Suppressor macrophage treated with lipopolysaccharide for 1 hour (primary cell): ENCODE measurements around the gene UBR4.

Experiments used
- DNase-seq, 3 donors: peaks; one replicate each; pipeline ENCODE4 v3.0.0-alpha.2; 2020 to 2022

Gene UBR4

GRCh38 chr1:19087737-19088594, 122.1 kb downstream of the UBR4 start:
- no peak for DNase-seq

GRCh38 chr1:19087017-19087736, 122.9 kb downstream of the UBR4 start:
- DNase-seq, result no peak

GRCh38 chr1:19086176-19086875, 123.7 kb downstream of the UBR4 start:
- DNase-seq, result no peak

- no peak for DNase-seq
Observed at GRCh38 chr1:19084206-19084738, 125.8 kb downstream of the UBR4 start.

- no peak for DNase-seq
Observed at GRCh38 chr1:19083081-19083480, 127.0 kb downstream of the UBR4 start.

- DNase-seq, result peak; percentile 83 to 87 (median 85)
Observed at GRCh38 chr1:19081218-19081893, 128.7 kb downstream of the UBR4 start.

GRCh38 chr1:19080721-19081120, 129.3 kb downstream of the UBR4 start:
- DNase-seq, result no peak

GRCh38 chr1:19079541-19080472, 130.3 kb downstream of the UBR4 start:
- DNase-seq, result no peak

GRCh38 chr1:19078536-19078935, 131.5 kb downstream of the UBR4 start:
- DNase-seq, result no peak

- no peak for DNase-seq
Observed at GRCh38 chr1:19076841-19077616, 133.0 kb downstream of the UBR4 start.

GRCh38 chr1:19074902-19075721, 135.0 kb downstream of the UBR4 start:
- DNase-seq, result no peak

GRCh38 chr1:19074361-19074901, 135.6 kb downstream of the UBR4 start:
- no peak for DNase-seq

- no peak for DNase-seq
Observed at GRCh38 chr1:19073311-19074186, 136.5 kb downstream of the UBR4 start.

- DNase-seq, result no peak
Observed at GRCh38 chr1:19072285-19072981, 137.6 kb downstream of the UBR4 start.

- DNase-seq, result no peak
Observed at GRCh38 chr1:19071674-19072281, 138.3 kb downstream of the UBR4 start.

- no peak for DNase-seq
Observed at GRCh38 chr1:19070891-19071621, 139.0 kb downstream of the UBR4 start.
